HCT116 (cell line): Measurements from ENCODE around the gene PLAC8. TPM values are rescaled to one million over a fixed set of nuclear protein-coding genes. Genes with fewer than 3 reads are reported as not detected.
"Not testable (repeated sequence)": the region's sequence is repeated elsewhere in the genome, so short reads cannot be mapped to it uniquely, and the experiment has no call there.

Experiments used
- ATAC-seq: fragments of 200-7000 bp; cut with Tn5 transposase; 2 replicates; pipeline ENCODE4 v1.9.1; 2020; ENCODE audit warnings: mild to moderate bottlenecking, moderate library complexity
- BruUV-seq: library from RNA; stranded (reverse); fragments of 400-500 nt; replicated peaks from 2 replicates; lab custom pipeline; 2021; lab: Mats Ljungman, UMichigan
- CTCF ChIA-PET: fragments of 300-600 bp; sonication (Branson Sonifier 250); formaldehyde crosslinking; loops from one replicate; lab custom pipeline; 2021; ENCODE audit warnings: antibody characterized with exemption; lab: Charles Lee
- POLR2A ChIA-PET: fragments of 300-600, 350-600 bp; sonication (Branson Sonifier 250); formaldehyde crosslinking; loops from one replicate; lab custom pipeline; 2021; ENCODE audit warnings: antibody characterized with exemption; lab: Charles Lee
- RAD21 ChIA-PET, 2 experiments: fragments of 300-600 bp; sonication (Branson Sonifier 250); formaldehyde crosslinking; loops; one replicate each; lab custom pipeline; 2023; ENCODE audit warnings: low total read pairs in 2 of 2; ENCODE audit not compliant: uncharacterized antibody in 2 of 2, unreplicated experiment in 2 of 2, low non-redundant PET in 1 of 2; lab: Charles Lee
- DNase-seq: peaks from one replicate; pipeline ENCODE4 v3.0.0-alpha.2; 2010; ENCODE audit warnings: low read depth, low spot score
- H2AFZ ChIP-seq: fragments of 200-600 bp; shearing (Covaris generic), sonication (generic); 2 replicates; pipeline ENCODE4 v1.6.1; 2017; ENCODE audit warnings: low read depth, mixed run types, mixed read lengths, antibody characterized with exemption, low read length; ENCODE audit not compliant: poor library complexity, severe bottlenecking
- H3K27ac ChIP-seq: 2 replicates; pipeline ENCODE4 v1.5.1; 2012; ENCODE audit warnings: low read depth, low read length
- H3K27me3 ChIP-seq: fragments of 200-600 bp; sonication (generic); 2 replicates; pipeline ENCODE4 v1.6.1; 2016; ENCODE audit warnings: mixed run types, low read length, mixed read lengths; ENCODE audit not compliant: insufficient read depth
- H3K36me3 ChIP-seq, 2 experiments: fragments of 200-500 bp in 1 of 2; fragments of 200-600 bp in 1 of 2; sonication (Bioruptor generic) in 1 of 2; sonication (generic) in 1 of 2; 2 replicates each; pipeline versions ENCODE4 v1.5.1 to v1.6.1; 2014 to 2016; ENCODE audit warnings: low read length in 2 of 2, inconsistent platforms in 1 of 2, mixed read lengths in 1 of 2, mixed run types in 1 of 2; ENCODE audit not compliant: insufficient read depth in 2 of 2, control insufficient read depth in 1 of 2
- H3K4me1 ChIP-seq, 2 experiments: fragments of 200-600 bp in 1 of 2; sonication (generic) in 1 of 2; 2 replicates each; pipeline versions ENCODE4 v1.5.1 to v1.6.1; 2012 to 2017; ENCODE audit warnings: low read length in 2 of 2, inconsistent platforms in 1 of 2, mild to moderate bottlenecking in 1 of 2, mixed read lengths in 1 of 2, mixed run types in 1 of 2, moderate library complexity in 1 of 2; ENCODE audit not compliant: insufficient read depth in 2 of 2, control insufficient read depth in 1 of 2
- H3K4me2 ChIP-seq: fragments of 200-600 bp; sonication (generic); 2 replicates; pipeline ENCODE4 v1.6.1; 2017; ENCODE audit warnings: mixed run types, low read length, mixed read lengths
- H3K4me3 ChIP-seq, 2 experiments: fragments of 200-600 bp in 1 of 2; sonication (generic) in 1 of 2; replicated peaks in 1 of 2; 2 replicates each; pipeline ENCODE4 v1.5.1; 2011 to 2016; ENCODE audit warnings: low read length in 2 of 2, control low read depth in 1 of 2, low read depth in 1 of 2, mild to moderate bottlenecking in 1 of 2, mixed read lengths in 1 of 2, mixed run types in 1 of 2
- H3K79me2 ChIP-seq: fragments of 200-600 bp; sonication (generic); 2 replicates; pipeline ENCODE4 v1.6.1; 2017; ENCODE audit warnings: mild to moderate bottlenecking, mixed run types, low read length, moderate library complexity, mixed read lengths; ENCODE audit not compliant: insufficient read depth
- H3K9ac ChIP-seq: fragments of 200-600 bp; sonication (generic); 2 replicates; pipeline ENCODE4 v1.6.1; 2016; ENCODE audit warnings: low read length, mixed read lengths
- H3K9me2 ChIP-seq: fragments of 200-600 bp; sonication (generic), shearing (Covaris generic); 2 replicates; pipeline ENCODE4 v1.6.1; 2017; ENCODE audit warnings: mixed run types, mild to moderate bottlenecking, moderate library complexity; ENCODE audit not compliant: insufficient read depth
- H3K9me3 ChIP-seq, 2 experiments: fragments of 200-500 bp in 1 of 2; fragments of 200-600 bp in 1 of 2; sonication (Bioruptor generic) in 1 of 2; sonication (generic) in 1 of 2; 2 replicates each; pipeline ENCODE4 v1.6.1; 2014 to 2017; ENCODE audit warnings: low read length in 2 of 2, mixed read lengths in 2 of 2, inconsistent platforms in 1 of 2, low read depth in 1 of 2, mild to moderate bottlenecking in 1 of 2, mixed run types in 1 of 2, moderate library complexity in 1 of 2; ENCODE audit not compliant: control insufficient read depth in 1 of 2, insufficient read depth in 1 of 2
- H4K20me1 ChIP-seq: fragments of 200-600 bp; sonication (generic), shearing (Covaris generic); 2 replicates; pipeline ENCODE4 v1.6.1; 2017; ENCODE audit warnings: mixed run types, mild to moderate bottlenecking, moderate library complexity; ENCODE audit not compliant: insufficient read depth
- CEBPB ChIP-seq: IDR thresholded peaks from 2 replicates; pipeline ENCODE4 v1.6.1; 2012; ENCODE audit warnings: low read depth
- EGR1 ChIP-seq: IDR thresholded peaks from 2 replicates; pipeline ENCODE4 v1.6.1; 2012; ENCODE audit warnings: low read depth
- ELF1 ChIP-seq: IDR thresholded peaks from 2 replicates; pipeline ENCODE4 v1.6.1; 2012; ENCODE audit warnings: low read depth, borderline replicate concordance
- EZH2 ChIP-seq: fragments of 200-600 bp; sonication (generic); IDR thresholded peaks from 2 replicates; pipeline ENCODE4 v1.6.1; 2017; ENCODE audit warnings: antibody characterized with exemption, mixed run types
- RAD21 ChIP-seq: IDR thresholded peaks from 2 replicates; pipeline ENCODE4 v1.6.1; 2012; ENCODE audit warnings: low read depth, mild to moderate bottlenecking
- YY1 ChIP-seq: IDR thresholded peaks from 2 replicates; pipeline ENCODE4 v1.6.1; 2011; ENCODE audit warnings: low read length, low read depth, moderate library complexity, mild to moderate bottlenecking; ENCODE audit not compliant: insufficient replicate concordance; ENCODE audit errors: extremely low read depth
- ZFX ChIP-seq: fragments of 450-650 bp; IDR thresholded peaks from 2 replicates; pipeline ENCODE4 v1.6.1; 2017
- ZNF274 ChIP-seq: fragments of 200-500 bp; sonication (Bioruptor generic); IDR thresholded peaks from 2 replicates; pipeline ENCODE4 v1.6.1; 2014; ENCODE audit warnings: mild to moderate bottlenecking, low read depth, low read length, inconsistent platforms
- intact Hi-C: fragments of 100-400 bp; cut with micrococcal nuclease; formaldehyde crosslinking; loops from 2 replicates; pipeline ENCODE4 v1.10.0; 2022
- total RNA-seq: library from RNA; stranded (reverse); gene quantifications from one replicate; pipeline ENCODE4 v1.2.1, GENCODE V29; 2021; ENCODE audit not compliant: unreplicated experiment

PLAC8 gene
- total RNA-seq, 1 experiment from 2014 or later: 0.61 TPM

- BruUV-seq: no TSS peak
- Histone ChIP-seq H2AFZ (no peak overlapping the region), H3K4me1 (no peaks in the 10 kb centered on the region), H3K27me3 (no peaks in the 10 kb centered on the region), H3K36me3 (no peaks in the 10 kb centered on the region), H3K79me2 (no peaks in the 10 kb centered on the region), H3K27ac (no peak overlapping the region), H3K9me3 (no peaks in the 10 kb centered on the region), H4K20me1 (no peaks in the 10 kb centered on the region), H3K9me2 (no peaks in the 10 kb centered on the region), H3K4me2 (no peak overlapping the region), H3K9ac (no peak overlapping the region), H3K4me3 (no peak overlapping the region)
- no peak for DNase-seq
- RAD21 ChIA-PET: no interaction called here
- TF ChIP-seq RAD21 (peak; percentile 16; the same call in 1 of the 2 replicates), CEBPB (no peak)
- intact Hi-C loops: no loop called here
- no peak for ATAC-seq
- CTCF ChIA-PET: interaction anchor here (1.0 to 1.1 kb wide), 2 partner anchors 19 to 160 kb away, joined by 3 read pairs; no protein-coding TSS in a partner anchor
- POLR2A ChIA-PET: no interaction called here
These were observed 21.4 kb downstream of the PLAC8 start for GRCh38 chr4:83093060-83093640.

DNA sequence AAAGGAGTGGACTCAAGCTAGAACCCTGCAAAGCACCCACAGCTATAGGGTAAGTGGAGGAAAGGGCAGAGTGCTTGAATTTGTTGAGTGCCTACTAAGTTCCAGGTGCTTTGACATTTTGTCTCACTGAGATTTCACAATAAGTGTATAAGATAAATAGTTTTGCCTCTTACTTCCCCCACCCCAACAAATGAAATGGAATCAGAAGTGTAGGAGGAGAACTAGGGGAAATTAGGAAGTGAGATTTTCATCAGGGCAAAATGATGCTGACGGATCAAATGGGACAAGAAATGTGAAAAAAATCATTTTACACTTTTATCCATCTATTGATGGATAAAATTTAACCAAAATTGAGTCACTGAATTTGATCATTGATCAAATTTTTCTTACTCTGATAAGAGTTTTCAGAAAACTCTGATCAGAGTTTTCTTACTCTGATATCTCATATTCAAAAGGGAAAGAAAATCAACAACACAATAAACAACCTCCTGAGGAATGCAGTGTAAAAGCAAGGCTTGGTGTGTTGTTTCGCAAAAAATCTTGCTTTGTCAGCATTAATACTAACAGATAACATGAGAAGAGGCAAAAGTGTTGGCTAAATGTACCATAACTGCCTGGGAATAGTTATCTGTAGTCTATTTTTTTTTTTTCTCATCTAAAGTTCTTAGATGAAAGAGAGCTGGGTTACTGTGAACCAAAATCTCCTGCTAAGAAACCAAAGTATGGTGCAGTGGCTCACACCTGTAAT lies 24.9 kb downstream of the PLAC8 start:
- H2AFZ ChIP-seq: no peak overlapping the region
- no peak overlapping the region for H3K4me2 ChIP-seq
- no peaks in the 10 kb centered on the region for H3K36me3 ChIP-seq
- no peak for TF ChIP-seq YY1
- no peak for TF ChIP-seq CEBPB
- no peak for TF ChIP-seq EZH2
- TF ChIP-seq EGR1: no peak
- no peak for TF ChIP-seq ZFX
- no peak for TF ChIP-seq ZNF274
- TF ChIP-seq ELF1: no peak
- TF ChIP-seq, all 23 proteins: peak for 0
- ChIA-PET RAD21 (no interaction called here), POLR2A (no interaction called here), CTCF (no interaction called here)
- ATAC-seq (no peak), DNase-seq (no peak)
- Histone ChIP-seq H3K9ac (no peak overlapping the region), H3K27ac (no peak overlapping the region), H3K9me3 (no peaks in the 10 kb centered on the region), H3K9me2 (no peaks in the 10 kb centered on the region), H3K79me2 (no peaks in the 10 kb centered on the region), H3K4me3 (no peak overlapping the region), H3K4me1 (no peaks in the 10 kb centered on the region), H4K20me1 (no peaks in the 10 kb centered on the region), H3K27me3 (no peaks in the 10 kb centered on the region)
- BruUV-seq: no TSS peak
- intact Hi-C loops: no loop called here

GRCh38 chr4:83084956-83085355 lies 29.6 kb downstream of the PLAC8 start:
- H2AFZ ChIP-seq, H3K79me2 ChIP-seq, H3K4me1 ChIP-seq, H4K20me1 ChIP-seq, H3K36me3 ChIP-seq, BruUV-seq, intact Hi-C loops, H3K9me3 ChIP-seq, RAD21 ChIA-PET, H3K9ac ChIP-seq, H3K9me2 ChIP-seq, ATAC-seq, H3K4me2 ChIP-seq, H3K27me3 ChIP-seq, H3K27ac ChIP-seq, POLR2A ChIA-PET, H3K4me3 ChIP-seq, DNase-seq: not testable (repeated sequence)
- CTCF ChIA-PET: interaction anchor here (1.0 kb wide), 1 partner anchor 11 kb away, joined by 3 read pairs; no protein-coding TSS in a partner anchor
